Measurements from ENCODE around the gene FAM162B. TPM values are rescaled to one million over a fixed set of nuclear protein-coding genes. Genes with fewer than 3 reads are reported as not detected.
"Not testable (repeated sequence)": the region's sequence is repeated elsewhere in the genome, so short reads cannot be mapped to it uniquely, and the experiment has no call there.

FAM162B gene
- total RNA-seq, 1 donor from 2014 or later = 3.5 TPM

GRCh38 chr6:116726947-116727346, 38.6 kb downstream of the FAM162B start:
- Mint-ChIP-seq H3K36me3 (peaks cover 15% of the 10 kb centered on the region), H3K27me3 (no peaks in the 10 kb centered on the region), H3K4me1 (ENCODE audit: unreplicated experiment) (no peaks in the 10 kb centered on the region), H3K27ac (no peak overlapping the region), H3K9me3 (no peaks in the 10 kb centered on the region), H3K4me3 (no peak overlapping the region)
- no peak for TF ChIP-seq CTCF (conservative IDR thresholded peaks at IDR 0.05)
- DNase-seq (ENCODE audit: extremely low spot score, unreplicated experiment) = no peak

- H3K4me1 Mint-ChIP-seq (ENCODE audit: unreplicated experiment) = no peaks in the 10 kb centered on the region
- H3K9me3 Mint-ChIP-seq = no peaks in the 10 kb centered on the region
- H3K27me3 Mint-ChIP-seq = no peaks in the 10 kb centered on the region
- peaks cover 52% of the 10 kb centered on the region for H3K36me3 Mint-ChIP-seq
- no peak overlapping the region for H3K27ac Mint-ChIP-seq
- TF ChIP-seq CTCF (conservative IDR thresholded peaks at IDR 0.05) = no peak
- H3K4me3 Mint-ChIP-seq = no peak overlapping the region
- DNase-seq (ENCODE audit: extremely low spot score, unreplicated experiment) = no peak
Measured at GRCh38 chr6:116714761-116715160, 50.8 kb downstream of the FAM162B start.

GRCh38 chr6:116714296-116714695, 51.2 kb downstream of the FAM162B start:
- H3K4me3 Mint-ChIP-seq = no peak overlapping the region
- H3K4me1 Mint-ChIP-seq (ENCODE audit: unreplicated experiment) = no peaks in the 10 kb centered on the region
- peaks cover 52% of the 10 kb centered on the region for H3K36me3 Mint-ChIP-seq
- H3K27ac Mint-ChIP-seq = no peak overlapping the region
- DNase-seq (ENCODE audit: extremely low spot score, unreplicated experiment) = no peak
- H3K9me3 Mint-ChIP-seq = no peaks in the 10 kb centered on the region
- H3K27me3 Mint-ChIP-seq = no peaks in the 10 kb centered on the region
- TF ChIP-seq CTCF (conservative IDR thresholded peaks at IDR 0.05) = no peak

- no peak for DNase-seq (ENCODE audit: extremely low spot score, unreplicated experiment)
- TF ChIP-seq CTCF (conservative IDR thresholded peaks at IDR 0.05) = no peak
- no peaks in the 10 kb centered on the region for H3K9me3 Mint-ChIP-seq
Measured at GRCh38 chr6:116705917-116706316, 59.6 kb downstream of the FAM162B start.

GRCh38 chr6:116703888-116704287, 61.6 kb downstream of the FAM162B start:
- not testable (repeated sequence) for DNase-seq (ENCODE audit: extremely low spot score, unreplicated experiment); H3K27me3 Mint-ChIP-seq; H3K9me3 Mint-ChIP-seq; H3K4me1 Mint-ChIP-seq (ENCODE audit: unreplicated experiment); H3K27ac Mint-ChIP-seq; H3K4me3 Mint-ChIP-seq
- peaks cover 20% of the 10 kb centered on the region for H3K36me3 Mint-ChIP-seq

More at GRCh38 chr6:116705917-116706316, 59.6 kb downstream of the FAM162B start:
- Mint-ChIP-seq H3K4me3 (no peak overlapping the region), H3K4me1 (ENCODE audit: unreplicated experiment) (no peaks in the 10 kb centered on the region), H3K27ac (no peak overlapping the region), H3K36me3 (peaks cover 19% of the 10 kb centered on the region), H3K27me3 (no peaks in the 10 kb centered on the region)

Other genes starting within 250 kb of the FAM162B start
- gene TRAPPC3L, start 220.0 kb downstream of the FAM162B start, total RNA-seq (ENCODE audit: low replicate concordance) = 0.27 and 0.31 TPM in 2 replicates
- not detected in 2 replicates for gene CALHM4, start 212.0 kb downstream of the FAM162B start, total RNA-seq (ENCODE audit: low replicate concordance)
- gene RWDD1, start 194.2 kb downstream of the FAM162B start, total RNA-seq (ENCODE audit: low replicate concordance) = 37.2 and 40.0 TPM in 2 replicates
- 0.95 and 4.4 TPM in 2 replicates for gene RSPH4A, start 149.2 kb downstream of the FAM162B start, total RNA-seq (ENCODE audit: low replicate concordance)
- 9.6 and 12.9 TPM in 2 replicates for gene ZUP1, start 97.0 kb downstream of the FAM162B start, total RNA-seq (ENCODE audit: low replicate concordance)
- 9.6 and 12.6 TPM in 2 replicates for gene KPNA5, start 84.5 kb downstream of the FAM162B start, total RNA-seq (ENCODE audit: low replicate concordance)
- 0.12 and 0.19 TPM in 2 replicates for gene GPRC6A, start 63.4 kb upstream of the FAM162B start, total RNA-seq (ENCODE audit: low replicate concordance)
- gene RFX6, start 111.5 kb upstream of the FAM162B start, total RNA-seq (ENCODE audit: low replicate concordance) = 18.3 and 23.9 TPM in 2 replicates